Immature natural killer cell (primary cell): Measurements from ENCODE around the gene FNDC3A. TPM values are rescaled to one million over a fixed set of nuclear protein-coding genes. Genes with fewer than 3 reads are reported as not detected.
"Not testable (repeated sequence)": the region's sequence is repeated elsewhere in the genome, so short reads cannot be mapped to it uniquely, and the experiment has no call there.

Experiments used
- DNase-seq, 3 donors: peaks; one replicate each; pipeline ENCODE4 v3.0.0; 2022; ENCODE audit warnings: mixed read lengths in 1 of 3
- H3K27ac Mint-ChIP-seq, 6 donors: one replicate each; pipeline ENCODE4 v1.8.0; 2020; ENCODE audit warnings: mixed read lengths in 6 of 6, mild to moderate bottlenecking in 5 of 6, inconsistent platforms in 4 of 6, moderate library complexity in 3 of 6
- H3K27me3 Mint-ChIP-seq, 3 donors: one replicate each; pipeline ENCODE4 v1.8.0; 2020 to 2021; ENCODE audit warnings: low read depth in 3 of 3, mild to moderate bottlenecking in 3 of 3, mixed read lengths in 3 of 3, moderate library complexity in 3 of 3, inconsistent platforms in 1 of 3
- H3K36me3 Mint-ChIP-seq, 3 donors: one replicate each; pipeline ENCODE4 v1.8.0; 2020; ENCODE audit warnings: mixed read lengths in 3 of 3, inconsistent platforms in 2 of 3, mild to moderate bottlenecking in 2 of 3
- H3K4me1 Mint-ChIP-seq, 2 donors: one replicate each; pipeline ENCODE4 v1.8.0; 2020; ENCODE audit warnings: inconsistent platforms in 2 of 2, mild to moderate bottlenecking in 2 of 2, mixed read lengths in 2 of 2, moderate library complexity in 1 of 2
- H3K4me3 Mint-ChIP-seq, 5 donors: one replicate each; pipeline ENCODE4 v1.8.0; 2020; ENCODE audit warnings: mild to moderate bottlenecking in 5 of 5, mixed read lengths in 5 of 5, inconsistent platforms in 3 of 5, moderate library complexity in 3 of 5
- H3K9me3 Mint-ChIP-seq, 6 donors: one replicate each; pipeline ENCODE4 v1.8.0; 2020; ENCODE audit warnings: mild to moderate bottlenecking in 6 of 6, mixed read lengths in 6 of 6, inconsistent platforms in 4 of 6, moderate library complexity in 3 of 6
- polyA plus RNA-seq, 3 donors: library from polyadenylated mRNA; unstranded; fragments of 300-500 nt; fragmentation: Illumina TruSeq; gene quantifications; one replicate each; pipeline ENCODE4 v1.2.3, GENCODE V29; 2021

FNDC3A gene
- polyA plus RNA-seq, 3 donors from 2014 or later, result 3.5 to 8.1 (median 5.1) TPM

- H3K27ac Mint-ChIP-seq, result peak overlapping the region in 2 of 6 donors; percentile 1 to 26
- no peak for DNase-seq
- no peak overlapping the region for H3K4me3 Mint-ChIP-seq
- no peaks in the 10 kb centered on the region for H3K9me3 Mint-ChIP-seq
- no peaks in the 10 kb centered on the region for H3K27me3 Mint-ChIP-seq
- H3K4me1 Mint-ChIP-seq, result peaks cover 2 to 6% of the 10 kb centered on the region in 2 donors
- H3K36me3 Mint-ChIP-seq, result peaks cover 0 to 3% (median 0%) of the 10 kb centered on the region in 3 donors
Observed at GRCh38 chr13:49098198-49098597, 122.5 kb downstream of the FNDC3A start.

DNA sequence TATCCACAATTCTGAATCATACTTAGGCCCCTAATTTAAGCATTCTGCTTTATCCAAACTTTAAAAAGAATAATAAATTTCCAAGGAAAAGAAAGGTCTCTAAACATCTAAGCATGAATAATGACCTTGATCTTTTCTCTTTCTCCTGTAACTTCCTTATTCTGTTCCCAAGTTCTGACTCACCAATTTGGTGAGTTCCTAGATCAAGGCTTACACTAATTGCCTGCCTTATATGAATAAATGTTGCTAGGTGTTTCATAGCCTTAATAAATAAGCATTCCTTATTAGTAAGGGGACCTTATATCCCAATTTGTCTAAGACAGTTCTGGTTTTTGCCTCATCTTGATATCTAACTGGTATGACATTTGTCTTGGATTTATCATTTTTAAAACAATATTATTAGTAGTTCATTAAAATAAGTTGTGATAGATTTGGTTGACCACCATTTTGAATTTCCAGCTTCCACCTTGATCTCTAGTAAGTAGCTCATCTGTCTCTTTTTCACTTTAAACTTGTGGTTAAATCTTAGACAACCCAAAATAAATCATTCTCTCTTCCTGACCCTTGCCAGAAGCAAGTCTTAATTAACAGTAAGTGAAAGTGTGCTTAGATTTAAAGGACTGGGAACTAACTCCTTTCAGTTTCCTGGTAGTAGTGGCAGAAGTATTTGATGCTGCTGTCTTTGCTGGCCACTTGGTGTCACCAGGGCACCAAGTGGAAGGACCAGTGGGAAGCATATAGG is 123.2 kb downstream of the FNDC3A start:
- Mint-ChIP-seq H3K27me3 (no peaks in the 10 kb centered on the region), H3K4me3 (no peak overlapping the region), H3K27ac (peak overlapping the region in 2 of 6 donors; percentile 1 to 28), H3K9me3 (no peaks in the 10 kb centered on the region), H3K36me3 (peaks cover 0 to 3% (median 3%) of the 10 kb centered on the region in 3 donors), H3K4me1 (peaks cover 2 to 6% of the 10 kb centered on the region in 2 donors)
- peak in 2 of 3 donors; percentile 4 to 6 for DNase-seq

DNA sequence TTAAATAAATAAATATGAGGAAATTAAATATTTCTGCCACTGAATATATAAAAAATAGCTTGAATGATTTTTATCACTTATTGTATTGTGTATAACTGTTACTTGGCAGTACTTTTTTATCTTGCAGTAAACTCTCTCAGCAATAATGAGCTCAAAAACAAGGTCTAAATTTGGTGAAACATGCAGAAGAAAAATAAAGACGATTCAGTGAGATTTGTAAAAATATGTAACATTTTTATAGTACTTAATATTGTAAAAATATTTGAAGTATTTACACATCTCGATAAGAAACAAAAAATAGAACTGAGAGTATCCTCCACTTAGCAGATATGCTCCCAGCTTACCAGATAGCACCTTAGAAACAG is 123.8 kb downstream of the FNDC3A start:
- H3K9me3 Mint-ChIP-seq, result no peaks in the 10 kb centered on the region
- H3K27ac Mint-ChIP-seq, result no peak overlapping the region
- no peak overlapping the region for H3K4me3 Mint-ChIP-seq
- no peaks in the 10 kb centered on the region for H3K27me3 Mint-ChIP-seq
- DNase-seq, result no peak
- H3K4me1 Mint-ChIP-seq, result peaks cover 2 to 6% of the 10 kb centered on the region in 2 donors
- peaks cover 0 to 3% (median 3%) of the 10 kb centered on the region in 3 donors for H3K36me3 Mint-ChIP-seq

DNA sequence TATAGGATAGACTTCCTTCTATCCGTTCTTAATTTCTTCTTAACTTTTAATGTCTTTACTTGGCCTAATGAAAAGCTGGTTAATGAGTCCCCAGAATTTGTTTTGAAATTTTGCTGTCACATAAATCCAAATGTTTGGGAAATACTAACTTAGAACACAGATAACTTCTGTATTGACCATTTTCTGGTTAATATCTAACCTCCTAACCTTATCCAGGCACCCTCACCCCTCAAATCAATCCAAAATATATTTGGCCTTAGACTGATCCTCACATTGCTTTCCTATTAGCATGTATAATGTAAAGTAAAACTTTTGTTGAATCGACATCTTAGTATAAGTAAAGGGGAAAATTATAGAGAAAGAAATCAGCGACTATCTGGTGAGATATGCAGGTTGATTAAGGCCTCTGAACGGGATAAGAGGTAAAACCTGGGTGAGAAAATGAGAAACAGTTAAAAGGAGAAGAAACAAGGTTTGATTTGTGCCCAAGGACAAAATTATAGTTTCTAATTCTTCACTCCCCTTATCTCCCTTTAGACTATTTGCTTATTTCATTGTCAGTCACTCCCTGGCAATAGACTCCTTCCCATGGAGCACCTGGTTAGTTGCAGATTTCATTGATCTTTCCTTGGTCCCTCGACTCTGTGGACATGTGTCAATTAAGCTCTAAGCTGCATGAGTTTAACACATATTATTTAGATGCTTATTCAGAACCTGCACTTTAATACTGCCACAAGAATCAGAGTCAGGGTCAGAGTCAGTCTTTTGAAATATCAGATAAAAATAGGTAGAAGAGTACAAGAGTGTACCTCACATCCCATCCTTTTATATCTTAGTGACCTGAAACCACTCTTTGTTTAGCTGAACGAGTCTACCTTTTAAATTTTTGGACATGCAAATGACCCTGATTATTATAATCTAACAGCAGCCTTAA is 125.2 kb downstream of the FNDC3A start:
- no peak overlapping the region for H3K4me3 Mint-ChIP-seq
- H3K9me3 Mint-ChIP-seq, result no peaks in the 10 kb centered on the region
- H3K36me3 Mint-ChIP-seq, result peaks cover 0 to 5% (median 3%) of the 10 kb centered on the region in 3 donors
- H3K27me3 Mint-ChIP-seq, result no peaks in the 10 kb centered on the region
- H3K27ac Mint-ChIP-seq, result no peak overlapping the region
- no peak for DNase-seq
- H3K4me1 Mint-ChIP-seq, result peaks cover 2 to 6% of the 10 kb centered on the region in 2 donors

- no peak for DNase-seq
- H3K27me3 Mint-ChIP-seq, result peaks cover 0 to 5% (median 3%) of the 10 kb centered on the region in 3 donors
- peaks cover 21 to 38% of the 10 kb centered on the region in 2 donors for H3K4me1 Mint-ChIP-seq
- no peak overlapping the region for H3K4me3 Mint-ChIP-seq
- H3K27ac Mint-ChIP-seq, result no peak overlapping the region
- H3K9me3 Mint-ChIP-seq, result no peaks in the 10 kb centered on the region
- H3K36me3 Mint-ChIP-seq, result peaks cover 0 to 3% (median 3%) of the 10 kb centered on the region in 3 donors
Observed at GRCh38 chr13:49108196-49108595, 132.5 kb downstream of the FNDC3A start.

DNA sequence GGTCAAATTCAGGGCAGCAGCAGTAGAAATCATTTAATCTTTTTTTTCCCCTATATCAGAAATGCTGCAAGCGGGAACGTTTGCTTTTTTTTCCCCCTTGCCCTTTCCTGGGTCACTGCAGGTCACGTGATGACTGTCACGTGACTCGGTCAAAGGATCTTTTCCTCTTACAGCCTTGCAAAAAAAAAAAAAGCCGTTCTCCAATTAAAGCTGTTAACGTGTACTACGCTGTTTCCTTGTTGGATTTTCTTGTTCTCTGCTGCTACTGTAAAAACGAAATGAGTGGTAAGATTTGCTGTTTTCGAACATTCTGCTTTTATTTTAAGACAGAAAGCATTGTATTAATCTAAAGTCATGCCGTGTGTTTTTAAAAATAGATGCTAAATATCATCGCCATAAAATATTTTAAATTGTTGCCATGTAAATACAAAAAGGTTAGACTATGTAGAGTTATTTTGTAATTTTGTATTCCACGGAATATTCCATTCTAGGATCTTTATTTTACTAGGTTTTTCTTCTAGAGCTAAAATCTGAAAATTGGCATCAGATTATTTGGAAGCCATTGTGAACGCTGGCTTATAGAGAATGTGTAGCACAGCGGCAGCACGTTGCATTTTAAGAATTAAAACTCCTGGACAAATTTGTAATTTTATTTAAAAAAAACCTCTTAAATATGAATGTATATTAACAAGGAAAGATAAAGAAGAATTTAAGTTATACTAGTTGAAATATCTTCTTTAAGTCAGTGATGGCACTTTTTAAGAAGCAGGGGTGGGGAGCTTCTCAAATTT is 134.6 kb downstream of the FNDC3A start:
- no peaks in the 10 kb centered on the region for H3K9me3 Mint-ChIP-seq
- H3K27ac Mint-ChIP-seq, result peak overlapping the region; percentile 85 to 92 (median 90)
- peaks cover 0 to 5% (median 3%) of the 10 kb centered on the region in 3 donors for H3K27me3 Mint-ChIP-seq
- peaks cover 0 to 5% (median 2%) of the 10 kb centered on the region in 3 donors for H3K36me3 Mint-ChIP-seq
- peak overlapping the region; percentile 86 to 95 (median 92) for H3K4me3 Mint-ChIP-seq
- H3K4me1 Mint-ChIP-seq, result peaks cover 32 to 58% of the 10 kb centered on the region in 2 donors
- DNase-seq, result peak; percentile 75 to 81 (median 79)

DNA sequence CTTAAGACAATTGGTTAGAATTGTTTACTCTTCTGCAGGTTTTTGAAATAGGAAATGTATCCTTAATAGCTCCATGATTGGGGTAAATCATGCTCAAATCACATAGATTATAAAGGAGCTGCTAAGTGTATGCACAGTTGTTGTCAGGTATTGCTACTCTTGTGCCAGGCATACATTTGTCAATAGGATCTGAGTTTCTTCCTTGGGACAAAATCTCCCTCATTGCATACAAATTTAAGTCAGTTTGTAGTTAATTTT is 135.1 kb downstream of the FNDC3A start:
- H3K9me3 Mint-ChIP-seq, result no peaks in the 10 kb centered on the region
- peaks cover 0 to 7% (median 5%) of the 10 kb centered on the region in 3 donors for H3K36me3 Mint-ChIP-seq
- peaks cover 0 to 5% (median 3%) of the 10 kb centered on the region in 3 donors for H3K27me3 Mint-ChIP-seq
- H3K4me3 Mint-ChIP-seq, result peak overlapping the region; percentile 86 to 95 (median 92)
- peaks cover 32 to 63% of the 10 kb centered on the region in 2 donors for H3K4me1 Mint-ChIP-seq
- H3K27ac Mint-ChIP-seq, result peak overlapping the region in 5 of 6 donors; percentile 73 to 92 (median 88)
- no peak for DNase-seq

DNA sequence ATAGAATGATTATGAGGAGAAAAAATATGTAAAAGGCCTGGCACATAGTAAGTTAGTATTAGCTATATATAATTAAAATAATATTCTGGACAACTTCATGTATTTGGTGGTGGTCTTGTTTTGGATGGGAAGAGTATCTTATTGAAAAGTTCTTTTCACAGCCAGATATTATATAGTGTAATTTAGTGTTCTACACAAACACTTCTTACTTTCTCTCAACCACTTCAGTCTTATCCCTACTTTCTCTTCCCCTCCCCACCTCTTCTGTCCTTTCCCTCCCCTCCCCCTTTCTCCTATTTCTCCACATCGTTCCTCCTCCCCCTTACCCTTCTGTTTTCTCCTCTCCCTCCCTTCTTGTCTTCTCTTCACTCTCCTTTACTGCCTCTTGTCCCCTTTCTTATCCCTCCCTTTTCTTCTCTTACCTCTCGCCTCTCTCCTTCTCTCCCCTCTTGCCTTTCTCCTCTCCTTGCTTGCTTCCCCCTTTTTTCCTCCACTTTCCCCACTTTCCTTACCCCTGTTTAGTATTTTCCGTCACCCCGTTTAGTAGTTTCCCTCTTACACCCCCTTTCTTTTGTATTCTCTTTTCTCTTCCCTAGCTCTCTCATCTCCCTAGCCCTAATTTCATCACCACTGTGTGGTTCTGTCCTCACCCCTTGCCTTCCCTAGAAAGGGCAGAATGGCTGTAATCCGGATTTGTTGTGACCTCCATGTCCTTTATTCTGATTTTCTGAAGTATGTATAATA is 137.2 kb downstream of the FNDC3A start:
- peak overlapping the region in 2 of 5 donors; percentile 27 to 55 for H3K4me3 Mint-ChIP-seq
- peak overlapping the region in 5 of 6 donors; percentile 37 to 67 (median 63) for H3K27ac Mint-ChIP-seq
- H3K4me1 Mint-ChIP-seq, result peaks cover 32 to 66% of the 10 kb centered on the region in 2 donors

DNA sequence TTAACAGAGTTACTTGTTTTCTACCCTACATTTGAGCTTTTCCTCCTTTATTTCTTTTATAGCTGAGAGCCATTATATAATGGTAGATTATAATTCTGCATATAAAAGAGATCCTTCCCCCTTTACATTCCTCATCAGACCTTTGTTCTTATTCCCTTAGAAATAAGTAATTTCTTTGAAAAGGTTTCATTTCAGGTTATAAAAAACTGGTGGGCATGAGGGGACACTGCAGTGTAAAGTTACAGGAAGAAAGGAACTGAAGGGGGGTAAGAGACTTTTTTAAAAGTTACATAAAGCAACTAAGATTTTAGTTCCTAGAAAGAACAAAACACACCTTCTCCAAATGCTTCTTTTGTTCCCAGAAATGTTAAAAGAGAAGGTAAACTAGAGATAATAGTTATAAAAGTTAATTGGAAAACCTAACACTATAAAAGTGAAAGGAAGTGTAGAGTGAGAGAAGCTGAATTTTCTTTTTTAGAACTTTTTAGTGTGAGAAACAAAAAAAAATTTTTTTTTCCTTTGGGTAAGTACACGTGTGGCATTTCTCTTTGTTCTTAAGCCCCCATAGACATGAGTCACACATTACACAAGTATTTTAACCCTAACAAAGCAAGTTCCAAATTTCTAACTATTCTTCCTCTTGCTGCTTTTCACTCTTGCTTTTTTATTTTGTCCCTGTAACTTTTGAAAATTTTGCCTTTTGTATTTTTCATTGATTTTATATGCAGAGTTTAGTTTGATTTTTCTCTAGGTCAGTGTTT is 138.0 kb downstream of the FNDC3A start:
- DNase-seq, result no peak
- peaks cover 7 to 24% (median 14%) of the 10 kb centered on the region in 3 donors for H3K36me3 Mint-ChIP-seq
- peaks cover 0 to 5% (median 3%) of the 10 kb centered on the region in 3 donors for H3K27me3 Mint-ChIP-seq
- peak overlapping the region in 2 of 5 donors; percentile 51 to 58 for H3K4me3 Mint-ChIP-seq
- H3K27ac Mint-ChIP-seq, result peak overlapping the region; percentile 18 to 67 (median 50)
- no peaks in the 10 kb centered on the region for H3K9me3 Mint-ChIP-seq
- H3K4me1 Mint-ChIP-seq, result peaks cover 32 to 66% of the 10 kb centered on the region in 2 donors

More for the DNA sequence above, 137.2 kb downstream of the FNDC3A start:
- peaks cover 0 to 5% (median 3%) of the 10 kb centered on the region in 3 donors for H3K27me3 Mint-ChIP-seq
- peaks cover 7 to 19% (median 14%) of the 10 kb centered on the region in 3 donors for H3K36me3 Mint-ChIP-seq
- no peaks in the 10 kb centered on the region for H3K9me3 Mint-ChIP-seq
- DNase-seq, result no peak

DNA sequence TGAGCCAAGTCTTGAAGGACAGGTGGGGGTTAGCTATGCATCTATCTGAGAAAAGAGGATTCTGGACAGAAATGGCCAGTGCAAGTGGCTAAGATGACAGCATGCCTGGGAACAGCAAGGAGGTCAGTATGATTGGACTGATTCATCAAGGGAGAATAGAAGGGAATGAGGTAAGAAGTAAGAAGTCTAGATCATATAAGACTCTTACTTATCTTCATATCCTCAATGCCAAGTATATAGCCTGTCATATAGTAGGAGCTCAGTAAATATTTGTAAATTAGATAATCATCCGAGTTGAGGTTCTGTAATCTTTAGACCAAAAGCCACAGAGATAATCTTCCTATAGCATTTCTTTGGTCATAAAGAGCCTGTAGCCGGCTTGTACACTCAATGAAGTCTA is 141.2 kb downstream of the FNDC3A start:
- Mint-ChIP-seq H3K4me1 (peaks cover 24 to 51% of the 10 kb centered on the region in 2 donors), H3K4me3 (no peak overlapping the region), H3K9me3 (no peaks in the 10 kb centered on the region), H3K27me3 (no peaks in the 10 kb centered on the region), H3K36me3 (peaks cover 13 to 45% (median 27%) of the 10 kb centered on the region in 3 donors), H3K27ac (no peak overlapping the region)
- no peak for DNase-seq

DNA sequence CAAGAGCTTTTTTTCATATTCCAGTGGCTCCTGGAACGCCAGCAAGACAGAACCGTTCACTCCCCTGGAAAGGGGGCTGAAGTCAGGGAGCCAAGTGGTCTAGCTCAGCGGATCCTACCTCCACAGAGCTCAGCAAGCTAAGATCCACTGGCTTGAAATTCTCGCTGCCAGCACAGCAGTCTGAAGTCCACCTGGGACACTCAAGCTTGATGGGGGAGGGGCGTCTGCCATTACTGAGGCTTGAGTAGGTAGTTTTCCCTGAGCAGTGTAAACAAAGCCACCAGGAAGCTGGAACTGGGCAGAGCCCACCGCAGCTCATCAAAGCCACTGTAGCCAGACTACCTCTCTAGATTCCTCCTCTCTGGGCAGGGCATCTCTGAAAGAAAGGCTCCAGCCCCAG is 142.7 kb downstream of the FNDC3A start:
- not testable (repeated sequence) for H3K9me3 Mint-ChIP-seq, DNase-seq, H3K4me3 Mint-ChIP-seq, H3K27me3 Mint-ChIP-seq, H3K27ac Mint-ChIP-seq
- H3K4me1 Mint-ChIP-seq, result peaks cover 25 to 35% of the 10 kb centered on the region in 2 donors
- peaks cover 13 to 45% (median 27%) of the 10 kb centered on the region in 3 donors for H3K36me3 Mint-ChIP-seq

- Mint-ChIP-seq H3K27ac (peak overlapping the region; percentile 17 to 76 (median 52)), H3K4me1 (peaks cover 11 to 44% of the 10 kb centered on the region in 2 donors), H3K27me3 (no peaks in the 10 kb centered on the region), H3K9me3 (no peaks in the 10 kb centered on the region), H3K36me3 (peaks cover under 1 to 12% (median 8%) of the 10 kb centered on the region in 3 donors), H3K4me3 (peak overlapping the region in 1 of 5 donors; percentile 39)
- DNase-seq, result no peak
Observed at GRCh38 chr13:49124693-49125304, 149.1 kb downstream of the FNDC3A start.
